GM13977 (cell line): ENCODE results near the gene ANKRD33B.

Source experiments
- DNase-seq: peaks from one replicate; pipeline ENCODE4 v3.0.0; 2012; ENCODE audit warnings: low spot score
- CTCF ChIP-seq: IDR thresholded peaks from 2 replicates; pipeline ENCODE4 v1.5.1; 2012; ENCODE audit warnings: mild to moderate bottlenecking, control low read depth; ENCODE audit not compliant: insufficient read depth; ENCODE audit errors: extremely low read depth, missing control alignments
- in situ Hi-C: fragments of 300-500 bp; cut with MboI; formaldehyde crosslinking; loops from one replicate; pipeline ENCODE4 v1.12.0; 2022; ENCODE audit warnings: low sequenced_read_pairs, low pct_unique_long_range_greater_than_20kb, mixed read lengths, inconsistent platforms; ENCODE audit not compliant: unreplicated experiment

ANKRD33B gene

DNA sequence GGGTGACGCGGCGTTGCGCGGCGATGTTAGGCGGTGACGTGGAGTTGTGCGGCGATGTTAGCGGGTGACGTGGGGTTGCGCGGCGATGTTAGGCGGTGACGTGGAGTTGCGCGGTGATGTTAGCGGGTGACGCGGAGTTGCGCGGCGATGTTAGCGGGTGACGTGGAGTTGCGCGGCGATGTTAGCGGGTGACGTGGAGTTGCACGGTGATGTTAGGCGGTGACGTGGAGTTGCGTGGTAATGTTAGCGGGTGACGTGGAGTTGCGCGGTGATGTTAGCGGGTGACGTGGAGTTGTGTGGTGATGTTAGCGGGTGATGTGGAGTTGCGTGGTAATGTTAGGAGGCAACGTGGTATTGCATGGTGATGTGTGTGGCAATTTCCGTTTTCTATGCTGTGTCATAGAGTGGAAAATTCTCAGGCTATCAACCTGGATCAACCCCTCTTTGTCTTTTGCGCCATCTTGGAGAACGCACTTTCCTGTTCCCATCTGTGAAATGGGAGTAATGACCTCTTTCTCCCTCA is 76.0 kb downstream of the ANKRD33B start:
- no peak for TF ChIP-seq CTCF
- no peak for DNase-seq
- in situ Hi-C loops: loop anchor here (5.0 kb wide), 1 partner anchor 58 kb away; no protein-coding TSS in a partner anchor

- TF ChIP-seq CTCF: no peak
Measured at GRCh38 chr5:10642367-10642766, 78.5 kb downstream of the ANKRD33B start.

GRCh38 chr5:10644192-10644591 is 80.3 kb downstream of the ANKRD33B start:
- DNase-seq: no peak
- no peak for TF ChIP-seq CTCF
- in situ Hi-C loops: no loop called here

More at GRCh38 chr5:10642367-10642766, 78.5 kb downstream of the ANKRD33B start:
- no peak for DNase-seq
- in situ Hi-C loops: no loop called here

GRCh38 chr5:10645146-10645545 is 81.3 kb downstream of the ANKRD33B start:
- TF ChIP-seq CTCF: no peak
- in situ Hi-C loops: no loop called here
- no peak for DNase-seq

DNA sequence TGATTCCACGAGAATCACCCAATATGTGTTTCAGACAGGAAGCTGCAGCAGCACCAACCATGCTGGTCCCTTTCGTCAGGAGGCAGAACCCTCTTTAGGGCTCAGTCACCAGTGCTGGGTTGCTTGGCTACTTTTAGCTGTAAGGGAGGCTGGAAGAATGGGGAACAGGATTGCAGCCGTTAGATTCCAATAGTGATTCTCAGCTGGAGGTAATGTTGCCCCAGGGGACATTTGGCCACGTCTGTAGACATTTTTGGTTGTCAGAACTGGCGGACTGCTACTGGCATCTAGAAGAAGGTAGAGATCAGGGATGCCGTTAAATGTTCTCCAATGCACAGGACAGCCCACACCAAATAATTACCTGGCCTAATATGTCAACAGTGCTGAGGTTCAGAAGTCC is 81.8 kb downstream of the ANKRD33B start:
- no peak for DNase-seq
- in situ Hi-C loops: no loop called here
- no peak for TF ChIP-seq CTCF

DNA sequence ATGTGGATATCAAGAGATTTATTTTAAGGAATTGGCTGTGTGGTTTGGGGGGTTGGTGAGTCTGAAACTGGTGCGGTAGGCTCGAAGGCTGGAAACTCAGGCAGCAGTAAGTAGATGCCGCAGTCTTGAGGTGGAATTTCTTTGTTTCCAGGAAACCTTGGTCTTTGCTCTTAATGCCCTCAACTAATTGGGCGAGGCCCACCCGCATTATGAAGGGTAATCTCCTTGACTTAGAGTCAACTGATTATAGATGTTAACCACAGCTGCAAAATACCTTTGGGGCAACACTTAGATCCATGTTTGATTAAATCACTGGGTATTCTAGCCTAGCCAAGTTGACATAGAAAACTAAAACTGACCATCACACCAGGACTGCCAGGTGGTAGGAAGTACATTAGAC is 83.8 kb downstream of the ANKRD33B start:
- no peak for TF ChIP-seq CTCF
- no peak for DNase-seq
- in situ Hi-C loops: no loop called here
